B cell (primary cell): ENCODE results near the gene GNA15.

Experiments
- EZH2 ChIP-seq: IDR thresholded peaks from 2 replicates; pipeline ENCODE4 v1.6.1; 2012; ENCODE audit warnings: borderline replicate concordance, low read depth, mild to moderate bottlenecking, moderate library complexity, low read length; ENCODE audit not compliant: insufficient read depth, poor library complexity, severe bottlenecking
- TF ChIP-seq, protein P1 (sequence below): fragments of 200-600 bp; IDR thresholded peaks from one replicate; pipeline ENCODE4 v1.8.0; 2022; ENCODE audit warnings: antibody characterized with exemption, mild to moderate bottlenecking

DNA sequence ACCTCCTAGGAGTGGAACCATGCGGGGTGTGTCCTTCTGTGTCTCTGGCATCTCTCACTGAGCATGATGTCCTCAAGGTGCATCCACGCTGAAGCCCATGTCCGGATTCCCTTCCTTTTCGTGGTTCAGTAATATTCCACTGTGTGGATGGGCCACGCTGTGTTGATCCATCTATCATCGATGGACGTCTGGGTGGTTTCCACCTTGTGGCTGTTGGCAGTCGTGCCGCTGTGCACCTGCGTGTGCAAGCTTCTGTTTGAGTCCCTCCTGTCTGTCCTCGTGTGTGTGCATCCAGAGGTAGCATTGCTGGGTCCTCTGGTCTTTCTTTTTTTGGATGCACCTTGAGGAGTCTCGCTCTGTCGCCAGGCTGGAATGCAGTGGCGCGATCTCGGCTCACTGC, 11.2 kb upstream of the GNA15 start:
- TF ChIP-seq, protein P1, sequence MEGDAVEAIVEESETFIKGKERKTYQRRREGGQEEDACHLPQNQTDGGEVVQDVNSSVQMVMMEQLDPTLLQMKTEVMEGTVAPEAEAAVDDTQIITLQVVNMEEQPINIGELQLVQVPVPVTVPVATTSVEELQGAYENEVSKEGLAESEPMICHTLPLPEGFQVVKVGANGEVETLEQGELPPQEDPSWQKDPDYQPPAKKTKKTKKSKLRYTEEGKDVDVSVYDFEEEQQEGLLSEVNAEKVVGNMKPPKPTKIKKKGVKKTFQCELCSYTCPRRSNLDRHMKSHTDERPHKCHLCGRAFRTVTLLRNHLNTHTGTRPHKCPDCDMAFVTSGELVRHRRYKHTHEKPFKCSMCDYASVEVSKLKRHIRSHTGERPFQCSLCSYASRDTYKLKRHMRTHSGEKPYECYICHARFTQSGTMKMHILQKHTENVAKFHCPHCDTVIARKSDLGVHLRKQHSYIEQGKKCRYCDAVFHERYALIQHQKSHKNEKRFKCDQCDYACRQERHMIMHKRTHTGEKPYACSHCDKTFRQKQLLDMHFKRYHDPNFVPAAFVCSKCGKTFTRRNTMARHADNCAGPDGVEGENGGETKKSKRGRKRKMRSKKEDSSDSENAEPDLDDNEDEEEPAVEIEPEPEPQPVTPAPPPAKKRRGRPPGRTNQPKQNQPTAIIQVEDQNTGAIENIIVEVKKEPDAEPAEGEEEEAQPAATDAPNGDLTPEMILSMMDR, result no peak
- TF ChIP-seq EZH2, result no peak
